HG02852 (cell line): Measurements from ENCODE around the gene ZNF558.
"Not testable (repeated sequence)": the region's sequence is repeated elsewhere in the genome, so short reads cannot be mapped to it uniquely, and the experiment has no call there.

Experiments
- ATAC-seq: cut with Tn5 transposase; IDR thresholded peaks from one replicate; pipeline ENCODE4 v1.9.1; 2021; ENCODE audit warnings: mild to moderate bottlenecking, moderate library complexity; ENCODE audit not compliant: unreplicated experiment

Gene ZNF558

GRCh38 chr19:8811315-8812172, 20.6 kb downstream of the ZNF558 start:
- no peak for ATAC-seq

DNA sequence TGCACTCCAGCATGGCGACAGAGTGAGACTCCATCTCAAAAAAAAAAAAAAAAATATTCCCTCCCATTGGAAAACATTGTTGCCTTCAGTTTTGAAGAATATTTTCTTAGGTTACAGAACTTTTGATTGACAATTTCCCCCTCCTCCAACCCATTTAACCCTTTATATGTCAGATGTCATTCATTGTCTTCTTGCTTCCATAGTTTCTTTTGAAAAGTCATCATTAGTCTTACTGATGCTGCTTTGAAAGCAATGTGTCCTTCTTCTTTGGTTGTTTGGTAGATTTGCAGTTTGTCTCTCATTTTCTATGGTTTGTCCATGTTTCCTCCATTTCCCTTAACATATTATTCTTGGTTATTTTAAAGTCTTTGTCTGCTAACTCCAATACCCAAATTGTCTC, 25.4 kb downstream of the ZNF558 start:
- ATAC-seq, result no peak

DNA sequence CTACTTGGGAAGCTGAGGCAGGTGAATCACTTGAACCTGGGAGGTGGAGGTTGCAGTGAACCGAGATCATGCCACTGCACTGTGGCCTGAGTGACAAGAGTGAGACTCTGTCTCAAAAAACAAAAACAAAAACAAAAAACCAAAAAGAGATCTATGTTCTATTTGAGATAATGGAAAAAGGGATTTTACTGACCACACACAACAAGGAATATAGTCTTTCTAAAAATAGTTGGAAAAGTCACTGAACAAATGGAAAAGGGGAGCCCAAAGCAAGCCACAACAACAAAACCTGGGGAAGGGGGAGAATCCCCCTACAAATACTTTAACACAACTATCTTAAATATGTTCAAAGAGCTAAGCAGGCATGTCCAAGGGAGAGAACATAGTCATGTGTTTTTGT, 37.3 kb downstream of the ZNF558 start:
- no peak for ATAC-seq

GRCh38 chr19:8773587-8773986, 58.5 kb downstream of the ZNF558 start:
- not testable (repeated sequence) for ATAC-seq

- ATAC-seq, result not testable (repeated sequence)
Measured at GRCh38 chr19:8769265-8769664, 62.8 kb downstream of the ZNF558 start.

GRCh38 chr19:8767257-8767656, 64.8 kb downstream of the ZNF558 start:
- not testable (repeated sequence) for ATAC-seq
